ENCODE measurements around the gene ZNF329. TPM values are rescaled to one million over a fixed set of nuclear protein-coding genes. Genes with fewer than 3 reads are reported as not detected.

ZNF329 gene
- total RNA-seq, 4 donors from 2014 or later, result 15.6 to 20.6 (median 17.6) TPM

DNA sequence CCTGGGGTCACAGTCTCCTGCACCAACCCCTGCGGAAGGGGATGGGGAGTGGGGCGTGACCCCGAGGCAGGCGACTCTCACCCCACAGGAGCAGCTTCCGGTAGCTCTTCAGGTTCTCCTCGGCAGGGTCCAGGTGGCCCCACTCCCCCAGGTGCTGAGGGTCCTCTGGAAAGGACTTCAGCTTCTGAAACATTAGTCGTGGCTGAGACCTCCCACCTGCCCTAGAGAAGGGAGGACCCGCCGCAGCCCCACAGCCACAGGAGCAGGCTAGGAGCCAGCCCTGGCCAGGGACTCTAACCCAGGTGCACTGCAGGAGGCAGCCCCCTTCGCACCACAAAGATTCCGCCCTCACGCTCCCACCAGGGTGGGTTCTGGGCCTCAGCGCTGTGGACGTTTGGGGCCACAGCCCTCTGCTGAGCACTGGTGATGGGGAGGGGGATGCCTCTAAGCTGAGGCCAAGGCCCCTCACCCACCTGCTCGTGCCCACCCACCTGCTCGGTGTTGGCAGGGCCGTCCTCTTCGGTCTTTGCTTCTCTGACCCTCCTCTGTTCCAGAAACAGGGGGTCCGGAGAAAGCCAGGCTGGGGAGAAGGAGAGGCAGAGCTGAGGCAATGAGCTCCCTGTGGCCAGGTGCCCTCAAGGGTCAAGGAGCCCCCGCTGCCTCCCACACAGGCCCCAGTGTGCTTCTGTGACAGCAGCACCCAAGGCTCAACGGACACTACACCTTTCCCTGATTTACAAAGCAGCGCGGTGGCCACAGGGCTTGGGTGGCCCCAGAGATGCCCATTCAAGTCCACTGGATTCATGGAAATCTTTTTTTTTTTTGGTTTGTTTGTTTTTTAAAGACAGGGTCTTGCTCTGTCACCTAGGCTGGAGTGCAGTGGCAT lies 63.5 kb downstream of the ZNF329 start:
- intact Hi-C loops (cut with DNase I), result no loop called here
- no peak for DNase-seq
- peaks cover 28 to 45% of the 10 kb centered on the region in 2 donors for H3K36me3 ChIP-seq
- H3K4me3 ChIP-seq (replicated peaks in 1 of 3), result no peak overlapping the region
- H3K27ac ChIP-seq, result no peak overlapping the region
- TF ChIP-seq, protein P1, sequence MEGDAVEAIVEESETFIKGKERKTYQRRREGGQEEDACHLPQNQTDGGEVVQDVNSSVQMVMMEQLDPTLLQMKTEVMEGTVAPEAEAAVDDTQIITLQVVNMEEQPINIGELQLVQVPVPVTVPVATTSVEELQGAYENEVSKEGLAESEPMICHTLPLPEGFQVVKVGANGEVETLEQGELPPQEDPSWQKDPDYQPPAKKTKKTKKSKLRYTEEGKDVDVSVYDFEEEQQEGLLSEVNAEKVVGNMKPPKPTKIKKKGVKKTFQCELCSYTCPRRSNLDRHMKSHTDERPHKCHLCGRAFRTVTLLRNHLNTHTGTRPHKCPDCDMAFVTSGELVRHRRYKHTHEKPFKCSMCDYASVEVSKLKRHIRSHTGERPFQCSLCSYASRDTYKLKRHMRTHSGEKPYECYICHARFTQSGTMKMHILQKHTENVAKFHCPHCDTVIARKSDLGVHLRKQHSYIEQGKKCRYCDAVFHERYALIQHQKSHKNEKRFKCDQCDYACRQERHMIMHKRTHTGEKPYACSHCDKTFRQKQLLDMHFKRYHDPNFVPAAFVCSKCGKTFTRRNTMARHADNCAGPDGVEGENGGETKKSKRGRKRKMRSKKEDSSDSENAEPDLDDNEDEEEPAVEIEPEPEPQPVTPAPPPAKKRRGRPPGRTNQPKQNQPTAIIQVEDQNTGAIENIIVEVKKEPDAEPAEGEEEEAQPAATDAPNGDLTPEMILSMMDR (IDR thresholded peaks at IDR 0.05), result no peak
- TF ChIP-seq POLR2A (IDR thresholded peaks at IDR 0.05), result no peak
- 95 to 99% methylated on average over 13 to 16 of the region's 23 CpGs for WGBS, 2 donors
- no peaks in the 10 kb centered on the region for H3K27me3 ChIP-seq
- no peaks in the 10 kb centered on the region for H3K4me1 ChIP-seq
- no peaks in the 10 kb centered on the region for H3K9me3 ChIP-seq

DNA sequence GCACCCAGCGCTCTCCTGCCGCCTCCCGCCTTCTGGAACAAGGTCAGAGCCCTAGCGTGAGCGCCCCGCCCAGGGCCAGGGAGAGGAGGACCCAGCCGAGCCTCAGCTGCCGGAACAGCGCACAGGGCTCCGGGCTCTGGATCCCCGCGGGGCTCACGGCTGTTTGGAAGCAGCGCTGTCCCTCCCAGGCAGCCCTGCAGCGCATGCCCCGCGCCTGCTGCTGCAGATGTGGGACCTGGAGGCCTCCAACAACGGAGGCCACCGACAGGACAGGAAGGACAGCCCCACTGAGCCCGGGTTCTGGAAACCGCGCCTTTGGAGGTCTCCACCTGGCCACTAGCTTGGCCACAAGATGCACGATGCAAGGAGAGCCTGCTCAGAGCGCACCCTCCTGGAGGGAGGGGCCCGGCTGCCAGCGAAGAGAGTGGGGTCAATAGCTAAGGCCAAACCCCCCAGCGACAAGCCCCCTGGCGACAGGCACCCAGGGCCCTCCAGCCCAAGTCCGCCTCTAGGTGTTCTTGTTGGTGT lies 65.2 kb downstream of the ZNF329 start:
- no peak overlapping the region for H3K4me3 ChIP-seq (replicated peaks in 1 of 3)
- 100% methylated on average over 4 of the region's 29 CpGs; no CpG with 5 or more reads in 1 of the 2 donors for WGBS, 2 donors
- DNase-seq, result no peak
- no peak overlapping the region for H3K27ac ChIP-seq
- H3K36me3 ChIP-seq, result peaks cover 28 to 45% of the 10 kb centered on the region in 2 donors
- H3K27me3 ChIP-seq, result no peaks in the 10 kb centered on the region
- intact Hi-C loops (cut with DNase I), result no loop called here
- H3K4me1 ChIP-seq, result no peaks in the 10 kb centered on the region
- no peaks in the 10 kb centered on the region for H3K9me3 ChIP-seq
- TF ChIP-seq, protein P1 (IDR thresholded peaks at IDR 0.05), result no peak
- no peak for TF ChIP-seq POLR2A (IDR thresholded peaks at IDR 0.05)

DNA sequence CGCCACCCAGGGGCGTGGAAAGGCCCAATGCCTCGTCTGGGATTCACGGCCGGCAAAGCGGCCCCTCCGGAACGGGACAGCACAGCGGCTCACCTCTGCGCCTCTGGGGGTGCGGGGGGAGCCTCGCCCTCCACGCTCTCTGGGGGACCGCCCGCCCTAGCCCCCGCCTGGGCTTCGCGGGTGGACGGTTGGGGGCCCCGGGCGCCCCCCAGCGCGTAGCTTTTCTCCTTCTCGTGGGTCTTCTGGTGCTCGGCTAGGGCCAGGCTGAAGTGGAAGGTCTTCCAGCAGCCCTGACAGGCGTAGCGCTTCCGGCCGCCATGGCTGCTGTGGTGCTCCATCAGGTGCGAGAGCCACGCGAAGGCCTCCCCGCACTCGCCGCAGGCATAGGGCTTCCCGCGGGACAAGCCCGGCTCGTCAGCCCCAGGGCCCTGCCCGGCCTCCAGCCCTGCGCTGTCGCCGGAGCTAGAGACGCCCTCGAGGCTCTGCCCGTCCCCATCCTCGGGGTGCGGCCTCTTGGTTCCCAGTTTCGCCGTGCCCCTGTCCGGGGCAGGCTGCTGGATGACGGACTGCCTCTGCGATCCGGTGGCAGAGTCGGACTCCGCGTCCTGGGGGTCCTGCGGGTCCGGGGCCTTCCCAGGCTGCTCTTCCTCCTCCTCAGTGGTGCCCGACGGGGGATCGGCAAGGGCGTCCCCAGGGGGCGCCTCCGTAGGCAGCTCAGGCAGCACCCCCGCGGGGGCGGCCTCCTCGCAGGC lies 65.8 kb downstream of the ZNF329 start:
- intact Hi-C loops (cut with DNase I), result no loop called here
- 96 to 100% methylated on average over 31 to 54 of the region's 69 CpGs for WGBS, 2 donors
- no peaks in the 10 kb centered on the region for H3K9me3 ChIP-seq
- H3K4me1 ChIP-seq, result no peaks in the 10 kb centered on the region
- H3K27me3 ChIP-seq, result no peaks in the 10 kb centered on the region
- H3K4me3 ChIP-seq (replicated peaks in 1 of 3), result no peak overlapping the region
- TF ChIP-seq, protein P1 (IDR thresholded peaks at IDR 0.05), result no peak
- no peak overlapping the region for H3K27ac ChIP-seq
- no peak for DNase-seq
- peaks cover 28 to 45% of the 10 kb centered on the region in 2 donors for H3K36me3 ChIP-seq

DNA sequence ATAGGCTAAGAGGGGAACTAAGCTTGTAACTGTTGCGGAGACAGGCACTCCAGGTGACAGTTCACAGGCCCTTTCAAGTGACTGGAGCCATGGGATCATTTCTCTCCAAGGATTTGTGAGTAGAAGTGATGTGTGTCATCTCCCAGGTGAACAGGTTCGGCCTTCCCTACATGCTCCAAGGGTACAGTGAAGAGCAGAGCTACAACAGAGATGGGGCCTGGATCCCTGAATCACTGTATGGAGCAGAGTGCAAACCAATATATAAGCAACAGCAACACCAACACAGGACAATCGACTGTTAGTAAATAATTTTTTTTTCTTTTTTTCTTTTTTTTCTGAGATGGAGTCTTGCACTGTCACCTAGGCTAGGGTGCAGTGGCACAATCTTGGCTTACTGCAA lies 67.6 kb downstream of the ZNF329 start:
- WGBS, 2 donors, result 93 to 97% methylated on average over 3 of the region's 3 CpGs
- no peaks in the 10 kb centered on the region for H3K27me3 ChIP-seq
- DNase-seq, result no peak
- H3K36me3 ChIP-seq, result peaks cover 28 to 40% of the 10 kb centered on the region in 2 donors
- no peak for TF ChIP-seq POLR2A (IDR thresholded peaks at IDR 0.05)
- TF ChIP-seq, protein P1 (IDR thresholded peaks at IDR 0.05), result no peak
- no peaks in the 10 kb centered on the region for H3K9me3 ChIP-seq
- H3K27ac ChIP-seq, result no peak overlapping the region
- intact Hi-C loops (cut with DNase I), result no loop called here
- no peak overlapping the region for H3K4me3 ChIP-seq (replicated peaks in 1 of 3)
- H3K4me1 ChIP-seq, result no peaks in the 10 kb centered on the region

All from thyroid gland (tissue), 4 donors.